HFF-Myc (cell line): ENCODE results near the gene ZCCHC24.

Source experiments
- DNase-seq: peaks from one replicate; pipeline ENCODE4 v3.0.0-alpha.2; 2011; ENCODE audit warnings: low read depth; ENCODE audit errors: extremely low read depth
- H3K4me3 ChIP-seq: replicated peaks from 2 replicates; pipeline ENCODE4 v1.5.1; 2011; ENCODE audit warnings: low read depth, mild to moderate bottlenecking, control low read depth, low read length
- CTCF ChIP-seq: IDR thresholded peaks from 2 replicates; pipeline ENCODE4 v1.5.1; 2012; ENCODE audit warnings: mild to moderate bottlenecking, low read depth, low read length, control low read depth; ENCODE audit errors: missing control alignments

Gene ZCCHC24

GRCh38 chr10:79473496-79474095 is 28.2 kb upstream of the ZCCHC24 start:
- TF ChIP-seq CTCF = no peak
- no peak overlapping the region for H3K4me3 ChIP-seq
- DNase-seq = no peak

- no peak for DNase-seq
- TF ChIP-seq CTCF = no peak
- H3K4me3 ChIP-seq = no peak overlapping the region
Measured at GRCh38 chr10:79472951-79473350, 27.5 kb upstream of the ZCCHC24 start.

- no peak for DNase-seq
- H3K4me3 ChIP-seq = no peak overlapping the region
- no peak for TF ChIP-seq CTCF
Measured at GRCh38 chr10:79472449-79472848, 27.0 kb upstream of the ZCCHC24 start.

- no peak overlapping the region for H3K4me3 ChIP-seq
- DNase-seq = no peak
- TF ChIP-seq CTCF = no peak
Measured at GRCh38 chr10:79471776-79472175, 26.4 kb upstream of the ZCCHC24 start.

- no peak for DNase-seq
- no peak overlapping the region for H3K4me3 ChIP-seq
- TF ChIP-seq CTCF = no peak
Measured at GRCh38 chr10:79470096-79470495, 24.7 kb upstream of the ZCCHC24 start.

- TF ChIP-seq CTCF = no peak
- no peak overlapping the region for H3K4me3 ChIP-seq
Measured at GRCh38 chr10:79468841-79469585, 23.6 kb upstream of the ZCCHC24 start.

More at GRCh38 chr10:79468841-79469585, 23.6 kb upstream of the ZCCHC24 start:
- DNase-seq = no peak
